ENCODE results near the gene SLC22A3.

The SLC22A3 gene

DNA sequence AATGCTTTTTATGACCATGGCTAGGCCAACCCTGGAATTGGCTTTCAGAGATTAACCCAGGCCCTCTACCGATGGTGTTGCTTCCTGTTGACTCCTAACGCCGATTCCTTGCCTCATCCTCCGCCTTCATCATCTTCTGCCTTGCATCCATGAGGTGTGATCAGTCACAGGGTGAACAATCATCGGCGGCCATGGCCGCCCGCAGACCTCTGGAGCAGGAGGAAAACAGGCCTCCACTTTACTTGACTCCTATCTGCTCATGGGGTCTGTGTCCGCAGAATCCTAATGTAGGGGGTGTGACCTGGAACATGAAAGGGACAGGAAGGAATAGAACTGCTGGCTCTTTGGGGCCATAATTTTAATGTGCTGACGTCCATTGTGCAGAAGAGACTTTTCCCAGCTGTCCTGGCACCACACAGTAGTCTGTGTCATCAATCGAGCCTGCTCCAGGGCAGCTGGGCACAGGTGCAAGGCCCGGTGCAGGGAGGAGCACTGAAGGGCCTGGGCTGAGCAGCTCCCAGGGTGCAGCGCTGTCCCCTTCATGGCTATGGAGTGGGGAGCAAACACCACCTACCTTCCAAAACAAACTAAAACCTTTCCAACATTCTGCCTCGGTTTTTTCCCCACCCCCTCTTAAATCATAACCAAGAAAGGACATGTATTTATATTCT is 8.0 kb downstream of the SLC22A3 start:
- no peak for DNase-seq (ENCODE audit: extremely low spot score)
- POLR2A ChIA-PET: no interaction called here
- TF ChIP-seq, protein P1, sequence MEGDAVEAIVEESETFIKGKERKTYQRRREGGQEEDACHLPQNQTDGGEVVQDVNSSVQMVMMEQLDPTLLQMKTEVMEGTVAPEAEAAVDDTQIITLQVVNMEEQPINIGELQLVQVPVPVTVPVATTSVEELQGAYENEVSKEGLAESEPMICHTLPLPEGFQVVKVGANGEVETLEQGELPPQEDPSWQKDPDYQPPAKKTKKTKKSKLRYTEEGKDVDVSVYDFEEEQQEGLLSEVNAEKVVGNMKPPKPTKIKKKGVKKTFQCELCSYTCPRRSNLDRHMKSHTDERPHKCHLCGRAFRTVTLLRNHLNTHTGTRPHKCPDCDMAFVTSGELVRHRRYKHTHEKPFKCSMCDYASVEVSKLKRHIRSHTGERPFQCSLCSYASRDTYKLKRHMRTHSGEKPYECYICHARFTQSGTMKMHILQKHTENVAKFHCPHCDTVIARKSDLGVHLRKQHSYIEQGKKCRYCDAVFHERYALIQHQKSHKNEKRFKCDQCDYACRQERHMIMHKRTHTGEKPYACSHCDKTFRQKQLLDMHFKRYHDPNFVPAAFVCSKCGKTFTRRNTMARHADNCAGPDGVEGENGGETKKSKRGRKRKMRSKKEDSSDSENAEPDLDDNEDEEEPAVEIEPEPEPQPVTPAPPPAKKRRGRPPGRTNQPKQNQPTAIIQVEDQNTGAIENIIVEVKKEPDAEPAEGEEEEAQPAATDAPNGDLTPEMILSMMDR (IDR thresholded peaks at IDR 0.05; ENCODE audit: control extremely low read depth, extremely low read depth, low read depth, missing control alignments): no peak
- CTCF ChIA-PET: no interaction called here

DNA sequence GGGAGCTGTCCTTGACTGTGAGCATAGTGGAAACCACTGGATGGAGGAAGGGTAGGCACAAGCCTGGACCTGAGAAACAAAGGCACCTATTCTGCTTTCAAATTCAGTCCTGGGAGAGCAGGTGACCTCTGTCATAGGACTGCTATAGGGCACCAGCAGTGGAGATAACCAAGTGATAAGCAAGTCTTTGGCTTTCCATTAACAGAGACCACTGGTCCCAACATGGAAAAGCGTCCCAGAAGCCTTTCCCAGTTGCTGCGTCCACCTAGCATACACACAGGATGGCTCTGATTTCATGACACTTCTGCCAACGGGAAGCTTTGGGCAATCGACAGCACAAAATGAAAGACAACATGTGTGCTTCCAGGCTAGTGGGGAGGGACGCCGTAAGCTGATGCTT is 8.9 kb downstream of the SLC22A3 start:
- no peak for DNase-seq (ENCODE audit: extremely low spot score)
- ChIA-PET CTCF (interaction anchor here (1.1 kb wide), 1 partner anchor 15 kb away, joined by 3 read pairs; no protein-coding TSS in a partner anchor), POLR2A (interaction anchor here (0.6 kb wide), 1 partner anchor 43 kb away, joined by 10 read pairs; no protein-coding TSS in a partner anchor)
- TF ChIP-seq, protein P1 (IDR thresholded peaks at IDR 0.05; ENCODE audit: control extremely low read depth, extremely low read depth, low read depth, missing control alignments): no peak

DNA sequence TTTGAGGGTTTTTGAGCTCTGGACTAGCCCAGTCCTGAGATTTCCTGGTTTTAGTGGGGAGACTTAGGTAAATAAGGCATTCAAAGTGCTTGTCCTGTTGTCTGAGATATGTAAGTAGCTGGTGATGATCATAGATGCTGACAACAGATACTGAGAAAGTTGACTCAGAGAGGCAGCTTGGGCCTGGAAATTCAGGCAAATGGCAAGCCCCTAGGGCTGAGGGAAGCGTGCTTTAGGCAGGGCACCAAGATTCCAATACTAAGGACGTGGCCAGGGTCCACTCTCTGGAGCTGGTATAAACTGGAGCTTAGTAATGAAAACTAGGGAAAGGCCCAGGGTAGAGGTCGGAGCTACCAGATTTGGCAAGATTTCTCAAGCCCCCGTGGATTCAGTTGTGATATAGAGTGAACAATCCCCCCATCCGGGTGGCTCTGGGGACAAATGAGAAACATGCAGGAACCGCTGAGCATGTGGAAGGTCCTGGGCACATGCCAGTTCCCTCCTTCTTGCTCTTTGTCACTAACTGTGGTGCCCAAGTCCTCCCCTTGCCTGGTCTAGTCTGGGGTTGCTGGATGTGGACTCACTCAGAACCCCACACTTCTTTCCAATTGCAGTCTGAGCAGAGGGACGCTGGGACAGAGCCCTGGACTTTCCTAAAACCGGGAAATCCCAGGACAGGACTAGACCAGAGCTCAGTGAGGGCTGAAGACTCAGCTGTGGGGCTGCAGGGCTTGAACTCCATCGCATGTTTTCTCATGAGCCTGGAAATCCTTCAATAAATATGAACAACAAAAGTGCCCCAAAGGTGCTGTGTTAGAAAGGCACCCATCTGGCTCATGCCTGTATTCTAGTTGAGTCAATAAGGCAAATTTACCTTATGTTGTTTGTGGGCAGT is 10.3 kb downstream of the SLC22A3 start:
- no peak for DNase-seq (ENCODE audit: extremely low spot score)
- ChIA-PET POLR2A (no interaction called here), CTCF (interaction anchor here (1.1 kb wide), 1 partner anchor 17 kb away, joined by 3 read pairs; no protein-coding TSS in a partner anchor)
- TF ChIP-seq, protein P1 (IDR thresholded peaks at IDR 0.05; ENCODE audit: control extremely low read depth, extremely low read depth, low read depth, missing control alignments): no peak

DNA sequence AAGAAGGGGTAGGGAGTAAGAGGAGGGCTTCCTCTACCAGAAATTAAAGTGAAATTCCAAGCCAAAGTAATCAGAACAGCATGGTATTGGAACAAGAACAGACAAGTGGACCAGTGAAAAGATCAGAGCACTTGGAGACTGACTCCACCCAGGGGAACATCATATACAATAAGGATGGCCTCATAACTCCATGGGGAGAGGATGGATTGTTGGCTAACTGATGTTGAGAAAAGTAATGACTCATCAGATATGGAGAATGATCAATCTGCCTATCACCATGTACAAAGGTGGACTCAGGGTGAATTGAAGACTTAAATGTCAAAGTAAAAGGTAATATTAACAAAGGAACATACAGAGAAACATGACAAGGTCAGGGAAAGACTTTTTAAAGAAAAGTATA is 12.8 kb downstream of the SLC22A3 start:
- CTCF ChIA-PET: no interaction called here
- POLR2A ChIA-PET: no interaction called here

DNA sequence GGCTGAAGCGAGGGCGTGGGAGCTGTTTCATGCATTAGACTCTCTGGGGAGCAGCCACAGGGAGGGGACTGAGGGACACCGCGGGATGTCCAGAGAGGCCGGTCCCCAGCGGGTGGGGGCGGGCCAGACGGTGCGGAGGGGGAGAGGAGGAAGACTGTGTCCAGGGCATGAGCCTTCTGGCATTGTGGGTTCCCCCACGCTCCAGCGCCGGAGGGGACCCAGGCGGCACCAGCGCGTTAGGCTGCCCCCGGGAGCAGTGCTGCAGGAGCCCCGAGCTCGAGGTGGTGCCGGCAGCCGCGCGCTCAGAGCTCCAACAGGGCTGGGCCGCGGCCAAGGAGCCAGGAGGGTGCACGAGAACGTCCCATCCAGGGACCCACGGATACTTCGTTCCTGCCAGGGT is 14.4 kb downstream of the SLC22A3 start:
- ChIA-PET POLR2A (interaction anchor here (0.5 kb wide), 1 partner anchor 14 kb away, joined by 5 read pairs; no protein-coding TSS in a partner anchor), CTCF (no interaction called here)
- TF ChIP-seq, protein P1 (IDR thresholded peaks at IDR 0.05; ENCODE audit: control extremely low read depth, extremely low read depth, low read depth, missing control alignments): no peak
- DNase-seq (ENCODE audit: extremely low spot score): no peak

More for the DNA sequence above, 12.8 kb downstream of the SLC22A3 start:
- TF ChIP-seq, protein P1 (IDR thresholded peaks at IDR 0.05; ENCODE audit: control extremely low read depth, extremely low read depth, low read depth, missing control alignments): no peak
- no peak for DNase-seq (ENCODE audit: extremely low spot score)

Measured in GM10248 (cell line).